AG20443 (cell line): Measurements from ENCODE around the gene STAG1.
"Not testable (repeated sequence)": the region's sequence is repeated elsewhere in the genome, so short reads cannot be mapped to it uniquely, and the experiment has no call there.

ENCODE experiments used
- DNase-seq: peaks from one replicate; pipeline ENCODE4 v3.0.0; 2012; ENCODE audit warnings: low spot score, mixed read lengths

The STAG1 gene

DNA sequence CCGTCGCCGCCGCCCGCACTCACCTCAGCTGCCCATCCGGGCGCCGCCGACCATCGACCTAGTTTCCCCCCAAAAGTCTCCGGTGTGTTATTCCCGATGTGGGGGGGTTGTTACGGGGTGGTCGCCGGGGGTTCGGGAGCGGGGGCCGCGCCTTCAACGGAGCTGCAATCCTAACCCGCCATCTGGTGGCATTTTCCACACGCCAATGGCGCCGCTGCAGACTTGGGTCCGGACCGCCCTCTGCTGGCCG, at the start of gene STAG1:
STAG1 (minus strand) TSS at position 207 of the 250 bp plus-strand sequence. CDS start 121,480 bp downstream, outside the sequence.
- DNase-seq = no peak

DNA sequence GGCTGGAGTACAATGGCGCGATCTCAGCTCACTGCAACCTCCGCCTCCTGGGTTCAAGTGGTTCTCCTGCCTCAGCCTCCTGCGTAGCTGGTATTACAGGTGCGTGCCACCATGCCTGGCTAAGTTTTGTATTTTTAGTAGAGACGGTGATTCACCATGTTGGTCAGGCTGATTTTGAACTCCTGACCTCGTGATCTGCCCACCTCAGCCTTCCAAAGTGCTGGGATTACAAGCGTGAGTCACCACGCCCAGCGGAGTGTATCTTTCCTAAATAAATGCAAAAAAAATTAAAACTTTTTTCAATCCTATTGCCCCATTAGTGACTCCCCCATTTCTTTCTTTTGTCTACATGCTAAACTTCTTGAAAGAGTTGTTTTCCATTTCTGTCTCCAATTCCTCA, 49.0 kb upstream of the STAG1 start:
- DNase-seq = not testable (repeated sequence)

GRCh38 chr3:136792556-136793330, 40.6 kb upstream of the STAG1 start:
- DNase-seq = no peak

DNA sequence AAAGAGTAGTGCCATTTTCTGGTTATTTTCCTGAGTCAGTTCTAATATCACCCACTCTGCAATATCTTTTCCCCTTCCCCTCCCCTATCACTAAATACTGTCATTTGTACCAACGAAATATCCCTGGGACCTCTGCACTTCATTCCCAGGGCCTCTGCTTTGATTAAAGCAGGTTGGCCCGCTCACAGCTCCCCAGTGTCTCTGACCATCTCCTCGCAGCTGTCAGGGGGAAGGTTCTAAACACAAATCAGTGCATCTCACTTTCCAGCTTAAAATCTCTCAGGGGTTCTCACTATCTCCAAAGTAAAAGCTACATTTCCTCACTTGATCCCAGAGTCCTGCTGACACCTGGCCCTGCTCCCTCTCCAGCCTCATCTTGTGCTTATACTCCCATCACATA, 38.6 kb upstream of the STAG1 start:
- no peak for DNase-seq

GRCh38 chr3:136789976-136790375, 37.8 kb upstream of the STAG1 start:
- no peak for DNase-seq

GRCh38 chr3:136788154-136788553, 36.0 kb upstream of the STAG1 start:
- no peak for DNase-seq

- peak; percentile 34 for DNase-seq
These were observed 35.2 kb upstream of the STAG1 start for GRCh38 chr3:136787349-136787748.

DNA sequence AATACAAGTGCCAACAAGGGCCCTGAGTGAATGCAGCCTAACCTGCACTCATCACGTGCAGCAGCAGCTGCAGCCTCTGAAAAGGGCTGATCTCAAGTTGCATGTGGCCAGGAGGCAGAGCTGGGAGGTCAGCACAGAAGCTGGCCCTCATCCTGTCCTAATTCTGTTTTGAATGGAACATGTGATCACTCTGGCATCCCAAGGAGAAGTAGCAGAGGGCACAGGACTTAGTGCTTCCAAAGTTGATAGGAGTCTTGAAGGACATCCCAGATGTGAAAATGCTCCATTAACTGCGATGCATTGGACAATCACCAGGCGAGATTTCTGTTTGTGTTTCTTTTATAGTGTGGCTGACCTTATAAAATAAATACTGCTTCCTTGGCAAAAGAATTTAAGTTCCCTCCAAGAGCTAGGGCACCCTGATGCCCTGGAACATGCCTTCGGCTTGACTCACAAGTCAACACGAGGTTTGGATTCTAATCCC, 31.6 kb upstream of the STAG1 start:
- no peak for DNase-seq

- no peak for DNase-seq
These were observed 28.6 kb upstream of the STAG1 start for GRCh38 chr3:136780741-136781140.

DNA sequence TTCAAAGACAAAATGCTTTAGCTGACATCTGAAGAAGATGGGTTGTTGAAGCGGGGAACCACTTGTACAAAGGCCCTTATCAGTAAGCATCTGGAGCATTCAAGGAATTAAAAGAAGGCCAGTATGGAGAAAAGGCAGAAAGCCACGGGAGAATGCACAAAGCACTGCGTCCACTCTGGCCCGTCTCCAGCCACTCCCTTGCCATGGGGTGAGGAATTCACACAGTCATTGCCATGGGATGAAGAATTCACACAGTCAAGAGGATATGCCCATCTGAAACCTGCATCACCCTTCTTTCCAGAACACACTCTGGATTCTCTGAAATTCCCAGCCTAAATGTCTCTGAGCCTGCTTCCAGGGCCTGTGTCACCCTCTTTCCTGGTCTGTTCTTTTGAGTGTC, 26.7 kb upstream of the STAG1 start:
- DNase-seq = peak; percentile 27

- DNase-seq = peak; percentile 68
These were observed 20.5 kb upstream of the STAG1 start for GRCh38 chr3:136772709-136773108.

DNA sequence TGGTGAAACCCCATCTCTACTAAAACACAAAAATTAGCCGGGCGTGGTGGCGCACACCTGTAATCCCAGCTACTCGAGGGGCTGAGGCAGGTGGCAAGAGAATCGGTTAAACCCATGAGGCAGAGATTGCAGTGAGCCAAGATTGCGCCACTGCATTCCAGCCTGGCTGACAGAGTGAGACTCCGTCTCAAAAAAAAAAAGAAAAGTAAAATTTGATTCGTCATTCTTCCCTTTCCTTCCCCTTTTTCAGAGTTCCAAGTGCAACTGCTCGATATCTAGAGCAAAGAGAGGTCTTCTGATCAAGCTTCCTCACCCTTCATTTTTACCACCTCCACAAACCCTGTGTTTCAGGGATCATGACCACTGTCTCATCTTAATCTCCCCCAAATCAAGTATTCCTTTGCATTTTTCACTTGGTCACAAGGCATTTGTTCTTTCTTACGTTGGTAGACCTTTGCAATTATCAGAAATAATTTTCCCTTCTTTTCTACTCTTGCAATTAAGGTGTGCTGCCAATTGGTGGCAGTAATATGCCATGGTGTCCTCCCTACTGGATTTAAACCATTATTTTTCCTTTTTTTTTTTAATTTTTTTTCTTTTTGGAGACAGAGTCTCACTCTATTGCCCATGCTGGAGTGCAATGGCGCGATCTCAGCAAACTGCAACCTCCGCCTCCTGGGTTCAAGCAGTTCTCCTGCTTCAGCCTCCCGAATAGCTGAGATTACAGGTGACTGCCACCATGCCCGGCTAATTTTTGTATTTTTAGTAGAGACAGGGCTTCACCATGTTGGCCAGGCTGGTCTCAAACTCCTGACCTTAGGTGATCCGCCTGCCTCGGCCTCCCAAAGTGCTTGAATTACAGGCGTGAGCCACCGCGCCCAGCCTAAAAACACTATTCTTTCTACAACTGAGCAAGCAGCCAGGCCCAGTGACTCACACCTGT, 6.3 kb upstream of the STAG1 start:
- peak; percentile 29 for DNase-seq

DNA sequence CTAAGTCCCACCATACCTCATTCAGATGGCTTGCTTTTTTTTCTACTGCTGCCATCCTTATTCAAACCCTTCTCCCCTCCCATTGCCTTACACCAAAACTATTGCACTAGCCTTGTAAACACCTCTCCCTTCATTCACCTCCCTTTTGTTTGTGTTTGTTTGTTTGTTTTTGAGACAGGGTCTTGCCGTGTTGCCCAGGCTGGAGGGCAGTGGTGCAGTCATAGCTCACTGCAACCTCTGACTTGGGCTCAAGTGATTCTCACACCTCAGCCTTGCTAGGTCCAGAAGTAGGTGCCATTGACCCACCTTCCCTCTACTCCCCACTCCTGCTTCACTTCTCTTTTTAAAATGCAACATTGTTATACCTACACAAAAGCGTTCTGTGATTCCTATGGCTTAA, 3.0 kb upstream of the STAG1 start:
- no peak for DNase-seq

DNA sequence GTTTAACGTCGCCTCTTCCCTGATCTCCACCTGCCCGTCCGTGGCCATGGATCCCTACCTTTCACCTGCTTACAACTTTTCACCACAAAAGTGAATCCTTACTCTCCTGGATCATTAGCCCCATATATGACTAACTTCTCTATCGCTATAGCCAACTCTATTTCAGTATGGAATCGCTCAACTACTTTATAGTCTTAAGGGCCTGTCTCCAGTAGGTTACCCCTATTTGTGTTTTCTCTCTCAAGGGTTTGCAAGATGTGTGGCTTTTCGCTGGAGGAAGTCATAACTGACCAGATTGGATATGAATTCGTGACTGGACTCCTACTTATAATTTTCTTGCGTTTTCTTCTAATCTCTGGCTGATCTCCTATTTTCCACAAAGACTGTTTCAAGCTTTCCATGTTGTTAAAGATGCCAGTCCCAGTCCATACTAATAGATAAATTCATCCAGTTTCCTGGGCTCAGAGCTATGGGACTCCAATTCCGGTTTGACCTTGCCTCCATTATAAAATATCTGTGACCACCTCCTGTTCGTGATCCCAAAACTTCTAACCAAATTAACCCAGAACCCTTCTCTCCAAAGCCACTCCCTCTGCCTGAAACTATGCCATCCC, 1.3 kb upstream of the STAG1 start:
- no peak for DNase-seq

GRCh38 chr3:136752422-136753325, 496 bp upstream of the STAG1 start:
- peak; percentile 99 for DNase-seq

- DNase-seq = peak; percentile 80
These were observed 634 bp downstream of the STAG1 start for GRCh38 chr3:136751316-136752171.

GRCh38 chr3:136750897-136751315, 1.3 kb downstream of the STAG1 start:
- DNase-seq = peak; percentile 28

DNA sequence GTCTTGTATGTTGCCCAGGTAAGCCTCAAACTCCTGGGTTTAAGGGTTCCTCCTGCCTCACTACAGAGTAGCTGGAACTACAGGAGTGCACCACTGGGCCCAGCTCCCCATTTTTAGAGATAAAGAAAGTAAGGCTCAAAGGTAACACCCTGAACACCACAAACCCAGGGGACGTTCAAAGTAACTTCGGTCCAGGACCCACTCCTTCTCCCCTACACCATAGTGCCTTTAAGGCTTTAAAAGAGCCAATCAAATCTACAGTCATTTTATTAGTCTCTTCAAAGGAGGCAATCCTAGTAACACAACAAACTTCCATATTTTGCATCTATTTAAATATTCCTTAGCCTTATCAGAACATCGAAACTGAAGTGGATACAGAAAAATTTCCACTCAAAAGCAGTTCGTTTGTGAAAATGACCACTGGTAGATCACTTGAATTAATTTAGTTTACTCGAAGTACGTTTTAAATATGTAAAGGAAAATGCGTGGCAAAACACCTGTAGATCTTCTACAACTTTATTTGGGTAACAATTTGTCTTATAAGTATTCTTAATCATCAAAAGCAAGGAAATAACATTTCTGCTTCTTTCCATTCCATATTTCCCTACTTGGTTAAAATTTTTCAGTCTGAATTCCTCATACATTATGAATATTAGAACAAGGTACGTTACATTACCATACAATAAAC, 1.8 kb downstream of the STAG1 start:
- no peak for DNase-seq

- DNase-seq = not testable (repeated sequence)
These were observed 2.6 kb downstream of the STAG1 start for GRCh38 chr3:136749602-136750001.

- no peak for DNase-seq
These were observed 3.1 kb downstream of the STAG1 start for GRCh38 chr3:136749091-136749490.
